RWPE1 (cell line): ENCODE results near the gene MRPL46.

Experiments used
- CTCF ChIA-PET: fragments of 350-600 bp; sonication (Branson Sonifier 250); formaldehyde crosslinking; extraction: SDS; loops from one replicate; lab custom pipeline; 2021; lab: Yijun Ruan, JAX
- POLR2A ChIA-PET: fragments of 400-600 bp; formaldehyde crosslinking; extraction: SDS; loops from one replicate; lab custom pipeline; 2020; ENCODE audit warnings: antibody characterized with exemption; ENCODE audit not compliant: low non-redundant PET; lab: Yijun Ruan, JAX
- DNase-seq: peaks from one replicate; pipeline ENCODE4 v3.0.0; 2012; ENCODE audit warnings: low spot score
- H3K27ac ChIP-seq: fragments of 450-650 bp; 2 replicates; pipeline ENCODE4 v1.5.1; 2017
- CTCF ChIP-seq: fragments of 450-650 bp; conservative IDR thresholded peaks from 2 replicates; pipeline ENCODE4 v1.5.1; 2017; ENCODE audit warnings: low read depth, mild to moderate bottlenecking

The MRPL46 gene

DNA sequence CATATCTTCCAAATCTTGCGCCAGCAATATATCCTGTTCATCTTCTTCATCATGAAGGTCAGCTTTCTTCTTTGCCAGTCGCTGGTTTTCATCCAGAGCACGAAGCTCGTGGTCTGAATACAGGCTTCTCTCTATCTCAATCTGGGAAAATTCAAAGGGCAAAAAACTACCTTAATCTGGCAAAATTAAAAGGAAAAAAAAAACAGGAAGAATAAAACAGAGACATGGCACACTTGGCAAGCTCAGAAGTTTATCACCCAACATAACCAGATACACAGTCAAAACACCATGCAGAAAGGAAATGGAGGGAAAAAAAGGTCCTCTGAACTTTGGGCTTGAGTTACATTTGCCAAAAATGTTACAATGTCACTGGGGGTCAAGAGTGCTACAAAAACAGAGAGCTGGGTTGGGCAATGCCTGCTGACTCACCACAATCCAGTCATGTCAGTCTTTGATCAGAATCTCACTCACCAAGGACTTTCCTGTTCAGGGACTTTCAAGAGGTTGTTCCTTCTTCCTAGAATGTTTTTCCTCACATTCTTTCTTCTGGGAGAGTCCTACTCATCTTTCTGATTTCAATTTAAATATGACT lies 1.5 kb downstream of the MRPL46 start:
- CTCF ChIA-PET: interaction anchor here (0.6 to 1.1 kb wide), 2 partner anchors 29 to 149 kb away, joined by 3 read pairs; no protein-coding TSS in a partner anchor
- POLR2A ChIA-PET: no interaction called here
- no peak for TF ChIP-seq CTCF
- no peak overlapping the region for H3K27ac ChIP-seq
- peak; percentile 61 for DNase-seq

DNA sequence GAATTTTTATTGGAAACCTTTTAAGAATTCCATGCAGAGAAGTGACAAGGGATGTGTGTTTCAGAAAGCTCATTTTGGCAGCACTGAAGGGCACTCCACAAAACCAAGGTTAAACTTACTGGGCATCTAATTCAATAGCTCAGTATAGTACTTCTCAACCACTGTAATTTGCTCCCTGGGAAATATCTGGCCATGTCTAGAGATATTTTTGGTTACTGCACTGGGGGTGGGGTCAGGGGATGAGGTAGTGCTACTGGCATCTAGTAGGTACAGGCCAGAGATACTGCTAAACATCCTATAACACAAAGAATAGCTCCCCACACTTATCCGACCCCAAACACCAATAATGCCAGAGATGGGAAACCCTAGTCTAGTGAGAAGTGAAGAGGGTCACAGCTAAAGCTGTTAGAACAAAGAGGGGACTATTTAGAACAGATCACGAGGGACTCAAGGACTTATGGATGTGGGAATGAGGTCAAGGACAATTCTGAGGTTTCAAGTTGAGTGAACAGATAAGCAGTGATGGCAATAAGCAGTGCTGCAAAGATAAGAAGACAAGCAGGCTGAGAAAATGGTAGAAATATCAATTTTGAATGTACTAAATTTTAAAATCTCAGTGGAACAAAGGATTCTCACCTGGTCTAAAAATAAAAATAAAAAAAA lies 3.2 kb downstream of the MRPL46 start:
- no peak overlapping the region for H3K27ac ChIP-seq
- no peak for TF ChIP-seq CTCF
- POLR2A ChIA-PET: no interaction called here
- no peak for DNase-seq
- CTCF ChIA-PET: no interaction called here

- CTCF ChIA-PET: no interaction called here
- DNase-seq: no peak
- H3K27ac ChIP-seq: no peak overlapping the region
- POLR2A ChIA-PET: no interaction called here
- no peak for TF ChIP-seq CTCF
These were observed 10.5 kb downstream of the MRPL46 start for GRCh38 chr15:88456733-88457132.

DNA sequence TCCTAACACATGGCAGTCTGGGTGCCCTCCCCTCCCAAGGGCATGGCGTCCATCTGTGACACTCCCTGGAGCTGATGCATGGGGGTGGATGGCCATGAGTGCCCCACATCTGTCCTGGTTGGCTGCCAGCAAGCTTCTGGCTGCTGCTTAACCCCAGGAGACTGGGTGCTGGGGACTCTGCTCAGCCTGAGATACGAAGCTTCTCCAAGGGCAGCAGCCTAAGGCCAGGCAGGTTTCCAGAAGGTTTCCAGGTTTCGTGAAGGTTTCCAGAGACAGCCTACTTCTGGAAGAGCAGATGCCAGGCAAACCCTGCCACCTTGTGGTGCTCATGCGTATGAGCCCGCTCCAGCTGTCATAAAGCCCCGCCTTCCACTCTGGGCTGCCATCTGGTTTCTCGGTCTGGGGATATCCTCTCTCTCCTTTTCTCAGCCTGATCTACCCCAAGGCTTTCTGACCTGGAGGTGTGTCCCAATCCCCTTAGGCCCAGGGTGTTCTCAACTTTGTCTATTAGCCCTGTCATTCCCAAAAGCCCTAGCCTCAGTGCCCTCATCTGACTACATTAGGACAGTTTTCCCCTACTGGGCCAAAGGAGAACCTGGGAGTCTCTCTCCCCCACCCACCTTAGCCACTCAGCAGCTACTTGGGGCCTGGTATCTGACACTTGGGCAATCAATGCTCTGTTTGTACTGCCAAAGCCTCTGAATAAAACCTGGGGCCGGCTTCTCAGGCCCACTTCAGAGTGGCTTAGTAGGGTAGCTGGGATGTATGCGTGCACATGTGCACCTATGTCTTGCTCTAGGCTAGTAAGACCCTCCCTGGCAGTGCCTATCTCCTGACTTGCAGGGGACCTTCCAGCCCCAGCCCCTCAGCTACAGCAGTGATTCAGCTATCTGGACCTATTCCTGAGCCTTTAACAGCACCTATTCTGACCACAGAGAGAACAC lies 12.0 kb downstream of the MRPL46 start:
- ChIA-PET CTCF (interaction anchor here (0.5 to 1.7 kb wide), 10 partner anchors 9 to 231 kb away, joined by 3 to 6 read pairs (median 4); partner anchors contain the start of genes MRPL46 and MRPS11), POLR2A (no interaction called here)
- DNase-seq: peak; percentile 76
- H3K27ac ChIP-seq: no peak overlapping the region
- TF ChIP-seq CTCF: peak; percentile 81

- POLR2A ChIA-PET: no interaction called here
- CTCF ChIA-PET: interaction anchor here (0.7 to 1.7 kb wide), 8 partner anchors 8 to 206 kb away, joined by 3 to 6 read pairs (median 4); partner anchors contain the start of genes MRPL46 and MRPS11
- DNase-seq: no peak
- H3K27ac ChIP-seq: no peak overlapping the region
- no peak for TF ChIP-seq CTCF
These were observed 13.0 kb downstream of the MRPL46 start for GRCh38 chr15:88454236-88454635.

GRCh38 chr15:88453651-88454050 lies 13.5 kb downstream of the MRPL46 start:
- no peak for DNase-seq
- ChIA-PET CTCF (no interaction called here), POLR2A (no interaction called here)
- H3K27ac ChIP-seq: no peak overlapping the region
- TF ChIP-seq CTCF: no peak
